Suprapubic skin (tissue), 4 donors: ENCODE data around the gene LARP1. TPM values are rescaled to one million over a fixed set of nuclear protein-coding genes. Genes with fewer than 3 reads are reported as not detected.

Experiments
- DNase-seq, 2 donors: peaks; one replicate each; pipeline ENCODE4 v3.0.0-alpha.2; 2019; ENCODE audit warnings: low spot score in 2 of 2
- H3K27ac ChIP-seq: fragments of 200-600 bp; sonication (generic); one replicate; pipeline ENCODE4 v1.5.1; 2019
- H3K27me3 ChIP-seq: fragments of 200-600 bp; sonication (generic); one replicate; pipeline ENCODE4 v1.5.1; 2019
- H3K36me3 ChIP-seq: fragments of 200-600 bp; sonication (generic); one replicate; pipeline ENCODE4 v1.5.1; 2019
- H3K4me1 ChIP-seq: fragments of 200-600 bp; sonication (generic); one replicate; pipeline ENCODE4 v1.5.1; 2019
- H3K4me3 ChIP-seq: fragments of 200-600 bp; sonication (generic); one replicate; pipeline ENCODE4 v1.5.1; 2019; ENCODE audit warnings: mild to moderate bottlenecking
- H3K9me3 ChIP-seq: fragments of 200-600 bp; sonication (generic); one replicate; pipeline ENCODE4 v1.5.1; 2019
- EP300 ChIP-seq: sonication (generic); formaldehyde crosslinking; IDR thresholded peaks from one replicate; pipeline ENCODE4 v1.6.1; 2017; ENCODE audit warnings: antibody characterized with exemption
- POLR2A ChIP-seq, 2 donors: fragments of 450-650 bp; IDR thresholded peaks; one replicate each; pipeline ENCODE4 v1.6.1; 2017; ENCODE audit warnings: antibody characterized with exemption in 2 of 2, mild to moderate bottlenecking in 2 of 2, moderate library complexity in 2 of 2
- POLR2AphosphoS5 ChIP-seq, 3 donors: sonication (generic); formaldehyde crosslinking; IDR thresholded peaks; one replicate each; pipeline ENCODE4 v1.6.1; 2017; ENCODE audit warnings: antibody characterized with exemption in 3 of 3
- WGBS: methylation state at CpG from one replicate; pipeline ENCODE4 v1.1.5; 2018; 5-methylcytosine and 5-hydroxymethylcytosine counted together
- total RNA-seq, 4 donors: library from RNA; depleted of rRNA; stranded (reverse); fragments of >200 nt; gene quantifications; one replicate each; pipeline ENCODE4 v1.1.0, GENCODE V29; 2016
- TF ChIP-seq, protein P1 (sequence below), 2 donors: fragments of 200-600 bp in 1 of 2; fragments of 450-650 bp in 1 of 2; sonication (generic) in 1 of 2; IDR thresholded peaks; one replicate each; pipeline ENCODE4 v1.5.1; 2016 to 2019; ENCODE audit warnings: antibody characterized with exemption in 2 of 2, mild to moderate bottlenecking in 1 of 2, moderate library complexity in 1 of 2

LARP1 gene
- total RNA-seq, 4 donors from 2014 or later: 98.5 to 127 (median 110) TPM

DNA sequence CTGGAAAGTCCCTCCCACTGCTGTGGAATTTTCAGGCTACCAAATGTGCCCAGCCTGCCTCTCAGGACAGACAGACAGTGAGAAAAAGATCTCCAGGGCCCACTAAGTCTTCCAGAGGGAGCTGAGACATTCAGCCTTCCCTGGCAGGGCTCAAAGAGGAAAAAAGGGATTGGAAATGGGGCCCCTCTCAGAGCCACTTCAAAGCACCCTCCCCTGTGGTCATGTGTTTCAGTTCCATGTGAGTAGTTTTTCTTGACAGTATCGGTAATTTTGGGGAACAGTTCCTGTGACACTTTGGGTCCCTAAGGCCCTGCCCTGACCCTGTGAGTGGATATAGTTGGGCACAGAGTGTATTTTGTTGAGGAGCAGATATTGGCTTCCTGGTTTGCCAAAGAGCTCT lies 25.0 kb downstream of the LARP1 start:
- H3K9me3 ChIP-seq: no peaks in the 10 kb centered on the region
- no peak for DNase-seq
- no peak overlapping the region for H3K4me3 ChIP-seq
- no peaks in the 10 kb centered on the region for H3K36me3 ChIP-seq
- H3K4me1 ChIP-seq: peaks cover 57% of the 10 kb centered on the region
- TF ChIP-seq POLR2A (IDR thresholded peaks at IDR 0.05): no peak
- no peak for TF ChIP-seq POLR2AphosphoS5 (IDR thresholded peaks at IDR 0.05)
- TF ChIP-seq, protein P1, sequence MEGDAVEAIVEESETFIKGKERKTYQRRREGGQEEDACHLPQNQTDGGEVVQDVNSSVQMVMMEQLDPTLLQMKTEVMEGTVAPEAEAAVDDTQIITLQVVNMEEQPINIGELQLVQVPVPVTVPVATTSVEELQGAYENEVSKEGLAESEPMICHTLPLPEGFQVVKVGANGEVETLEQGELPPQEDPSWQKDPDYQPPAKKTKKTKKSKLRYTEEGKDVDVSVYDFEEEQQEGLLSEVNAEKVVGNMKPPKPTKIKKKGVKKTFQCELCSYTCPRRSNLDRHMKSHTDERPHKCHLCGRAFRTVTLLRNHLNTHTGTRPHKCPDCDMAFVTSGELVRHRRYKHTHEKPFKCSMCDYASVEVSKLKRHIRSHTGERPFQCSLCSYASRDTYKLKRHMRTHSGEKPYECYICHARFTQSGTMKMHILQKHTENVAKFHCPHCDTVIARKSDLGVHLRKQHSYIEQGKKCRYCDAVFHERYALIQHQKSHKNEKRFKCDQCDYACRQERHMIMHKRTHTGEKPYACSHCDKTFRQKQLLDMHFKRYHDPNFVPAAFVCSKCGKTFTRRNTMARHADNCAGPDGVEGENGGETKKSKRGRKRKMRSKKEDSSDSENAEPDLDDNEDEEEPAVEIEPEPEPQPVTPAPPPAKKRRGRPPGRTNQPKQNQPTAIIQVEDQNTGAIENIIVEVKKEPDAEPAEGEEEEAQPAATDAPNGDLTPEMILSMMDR (IDR thresholded peaks at IDR 0.05): no peak
- no peak for TF ChIP-seq EP300
- H3K27me3 ChIP-seq: no peaks in the 10 kb centered on the region
- no peak overlapping the region for H3K27ac ChIP-seq
- 100% methylated on average over 1 of the region's 1 CpG for WGBS

DNA sequence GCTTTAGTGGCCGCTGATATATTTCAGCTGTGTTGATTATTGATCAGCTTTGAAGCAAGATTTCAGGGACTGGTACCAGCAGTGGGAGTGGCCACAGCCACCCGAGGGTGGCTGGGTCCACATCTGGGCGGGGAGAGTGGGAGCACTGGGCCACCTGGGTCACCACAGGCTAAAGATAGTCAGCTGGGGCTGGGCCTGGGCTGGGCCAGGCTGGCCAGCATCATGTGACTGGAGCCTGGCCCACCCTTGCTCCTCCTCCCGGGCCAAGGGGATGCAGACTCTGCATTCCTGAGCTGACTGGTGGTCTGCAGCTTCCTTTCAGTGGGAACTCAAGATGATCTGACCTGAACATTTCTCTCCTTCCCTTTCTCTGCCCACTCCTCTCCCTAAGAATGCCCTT lies 27.1 kb downstream of the LARP1 start:
- Histone ChIP-seq H3K4me1 (peaks cover 64% of the 10 kb centered on the region), H3K27ac (no peak overlapping the region), H3K36me3 (no peaks in the 10 kb centered on the region), H3K9me3 (no peaks in the 10 kb centered on the region), H3K4me3 (no peak overlapping the region), H3K27me3 (no peaks in the 10 kb centered on the region)
- TF ChIP-seq, protein P1 (IDR thresholded peaks at IDR 0.05): no peak
- TF ChIP-seq POLR2AphosphoS5 (IDR thresholded peaks at IDR 0.05): no peak
- no peak for TF ChIP-seq EP300
- TF ChIP-seq POLR2A (IDR thresholded peaks at IDR 0.05): no peak
- 67% methylated on average over 4 of the region's 4 CpGs for WGBS
- DNase-seq: no peak

DNA sequence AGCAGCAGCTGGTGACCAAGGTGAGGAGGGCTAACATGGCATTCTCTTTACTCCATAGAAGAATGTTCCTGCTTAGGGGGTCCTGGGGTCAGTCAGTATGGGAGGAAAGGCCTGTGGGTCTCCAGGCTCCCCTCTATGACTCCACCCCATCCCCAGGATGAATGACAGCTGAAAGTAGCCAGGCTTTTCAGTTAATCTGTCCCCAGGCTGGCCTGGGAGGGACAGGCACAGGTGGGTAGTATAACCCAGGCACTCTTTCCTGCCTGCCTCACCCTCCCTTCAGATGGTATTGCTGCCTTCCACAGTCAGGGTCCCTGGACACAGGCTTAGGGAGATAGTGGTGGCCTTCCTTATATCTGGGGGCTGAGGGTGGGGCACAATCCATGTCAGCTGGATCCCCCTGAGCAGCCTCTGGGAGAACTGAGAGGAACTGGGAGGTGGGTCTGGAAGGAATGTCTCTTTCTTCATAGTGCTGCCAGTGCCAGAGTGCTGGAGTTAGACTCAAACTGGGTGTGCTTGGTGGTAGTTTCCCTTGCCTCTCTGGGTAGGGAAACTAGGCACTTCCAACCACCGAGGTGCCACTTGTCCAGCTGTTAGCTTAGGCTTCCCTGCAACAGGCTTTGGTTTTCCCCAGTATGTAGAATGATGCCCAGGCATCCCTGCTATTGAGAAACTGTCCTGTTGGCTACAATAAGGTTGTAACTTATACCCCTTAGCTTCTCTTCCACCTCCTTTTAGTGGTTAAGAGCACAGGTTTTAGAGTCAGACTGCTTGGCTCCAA lies 27.8 kb downstream of the LARP1 start:
- Histone ChIP-seq H3K9me3 (no peaks in the 10 kb centered on the region), H3K4me3 (no peak overlapping the region), H3K4me1 (peaks cover 70% of the 10 kb centered on the region), H3K36me3 (no peaks in the 10 kb centered on the region), H3K27ac (no peak overlapping the region), H3K27me3 (no peaks in the 10 kb centered on the region)
- DNase-seq: no peak
- TF ChIP-seq EP300 (no peak), POLR2A (IDR thresholded peaks at IDR 0.05) (no peak), POLR2AphosphoS5 (IDR thresholded peaks at IDR 0.05) (no peak)
- TF ChIP-seq, protein P1 (IDR thresholded peaks at IDR 0.05): no peak
- WGBS: 44% methylated on average over 1 of the region's 1 CpG

GRCh38 chr5:154783774-154784460 lies 28.7 kb downstream of the LARP1 start:
- 86% methylated on average over 11 of the region's 11 CpGs for WGBS
- Histone ChIP-seq H3K27me3 (no peaks in the 10 kb centered on the region), H3K27ac (no peak overlapping the region), H3K36me3 (no peaks in the 10 kb centered on the region), H3K9me3 (no peaks in the 10 kb centered on the region), H3K4me3 (no peak overlapping the region), H3K4me1 (peaks cover 69% of the 10 kb centered on the region)
- no peak for DNase-seq
- TF ChIP-seq POLR2AphosphoS5 (IDR thresholded peaks at IDR 0.05): no peak
- TF ChIP-seq POLR2A (IDR thresholded peaks at IDR 0.05): no peak
- TF ChIP-seq, protein P1 (IDR thresholded peaks at IDR 0.05): no peak
- TF ChIP-seq EP300: no peak

GRCh38 chr5:154784856-154785255 lies 29.7 kb downstream of the LARP1 start:
- Histone ChIP-seq H3K36me3 (no peaks in the 10 kb centered on the region), H3K9me3 (no peaks in the 10 kb centered on the region), H3K4me3 (no peak overlapping the region), H3K4me1 (peaks cover 62% of the 10 kb centered on the region), H3K27ac (no peak overlapping the region), H3K27me3 (no peaks in the 10 kb centered on the region)
- 51% methylated on average over 2 of the region's 2 CpGs for WGBS
- TF ChIP-seq, protein P1 (IDR thresholded peaks at IDR 0.05): no peak
- no peak for TF ChIP-seq POLR2AphosphoS5 (IDR thresholded peaks at IDR 0.05)
- no peak for DNase-seq
